HepG2 (cell line): ENCODE measurements around the gene VPS54. TPM values are rescaled to one million over a fixed set of nuclear protein-coding genes. Genes with fewer than 3 reads are reported as not detected.

Source experiments
- ATF4 ChIP-seq, 2 experiments: fragments of 450-650 bp in 1 of 2; sonication (generic) in 1 of 2; formaldehyde crosslinking; IDR thresholded peaks; 2 replicates each; pipeline versions ENCODE4 v1.5.0 to v1.8.0; 2020 to 2022; ENCODE audit warnings: mild to moderate bottlenecking in 1 of 2, missing genetic modification reagents in 1 of 2
- CBFB ChIP-seq: sonication (generic); formaldehyde crosslinking; IDR thresholded peaks from 2 replicates; pipeline ENCODE4 v1.4.0; 2020; ENCODE audit warnings: missing genetic modification reagents
- CENPBD1 ChIP-seq: sonication (generic); formaldehyde crosslinking; IDR thresholded peaks from 2 replicates; pipeline ENCODE4 v1.8.0; 2022; ENCODE audit warnings: missing genetic modification reagents, low read depth, mild to moderate bottlenecking, borderline replicate concordance
- CHCHD3 ChIP-seq: sonication (generic); formaldehyde crosslinking; IDR thresholded peaks from 2 replicates; pipeline ENCODE4 v1.8.0; 2022; ENCODE audit warnings: mild to moderate bottlenecking, missing genetic modification reagents, moderate library complexity
- CTCF ChIP-seq: sonication (generic); formaldehyde crosslinking; IDR thresholded peaks from 2 replicates; pipeline ENCODE4 v1.5.0; 2020; ENCODE audit warnings: mild to moderate bottlenecking, missing genetic modification reagents, moderate library complexity
- MAF1 ChIP-seq: sonication (generic); formaldehyde crosslinking; IDR thresholded peaks from 2 replicates; pipeline ENCODE4 v1.5.0; 2020; ENCODE audit warnings: missing genetic modification reagents, borderline replicate concordance
- NAIF1 ChIP-seq: sonication (generic); formaldehyde crosslinking; IDR thresholded peaks from 2 replicates; pipeline ENCODE4 v1.5.0; 2020; ENCODE audit warnings: mild to moderate bottlenecking, missing genetic modification reagents, borderline replicate concordance
- NR3C1 ChIP-seq: sonication (generic); formaldehyde crosslinking; IDR thresholded peaks from 2 replicates; pipeline ENCODE4 v1.4.0; 2020; ENCODE audit warnings: missing genetic modification reagents
- POLR2A ChIP-seq, 2 experiments: IDR thresholded peaks; 2 replicates each; pipeline ENCODE4 v1.6.1; 2011; ENCODE audit warnings: low read depth in 2 of 2, low read length in 2 of 2, mild to moderate bottlenecking in 1 of 2, moderate library complexity in 1 of 2; ENCODE audit not compliant: insufficient read depth in 1 of 2
- RERE ChIP-seq: IDR thresholded peaks from 2 replicates; pipeline ENCODE4 v1.6.1; 2016; ENCODE audit warnings: low read depth, missing genetic modification reagents, missing compliant biosample characterization
- ZBTB37 ChIP-seq: sonication (generic); formaldehyde crosslinking; IDR thresholded peaks from 2 replicates; pipeline ENCODE4 v1.4.0; 2020; ENCODE audit warnings: mild to moderate bottlenecking, missing genetic modification reagents
- ZNF580 ChIP-seq: IDR thresholded peaks from 2 replicates; pipeline ENCODE4 v1.6.1; 2016; ENCODE audit warnings: low read depth, borderline replicate concordance
- ZNF704 ChIP-seq: sonication (generic); formaldehyde crosslinking; IDR thresholded peaks from 2 replicates; pipeline ENCODE4 v1.8.1; 2023; ENCODE audit warnings: mild to moderate bottlenecking, inconsistent platforms, moderate library complexity, missing genetic modification reagents, borderline replicate concordance
- ZSCAN5A ChIP-seq: sonication (generic); formaldehyde crosslinking; IDR thresholded peaks from 2 replicates; pipeline ENCODE4 v1.8.0; 2022; ENCODE audit warnings: mild to moderate bottlenecking, missing genetic modification reagents, borderline replicate concordance
- polyA plus RNA-seq, 8 experiments: library from polyadenylated mRNA; depleted of rRNA in 3 of 8; stranded (reverse) in 7 of 8; unstranded in 1 of 8; fragments of >200 nt; fragmentation: Illumina TruSeq in 4 of 8; extraction: Trizol in 4 of 8; gene quantifications; 2 replicates each; pipeline versions ENCODE4 v1.2.1 to v1.2.3, GENCODE V29; 2011 to 2016; ENCODE audit warnings: low read depth in 4 of 8, missing spikeins in 1 of 8, mixed read lengths in 1 of 8; ENCODE audit not compliant: insufficient read depth in 1 of 8
- total RNA-seq, 5 experiments: library from RNA; depleted of rRNA; stranded (reverse); fragments of >200 nt; fragmentation: Illumina TruSeq; extraction: Trizol; gene quantifications; 2 replicates each; pipeline ENCODE4 v1.2.3, GENCODE V29; 2016; ENCODE audit warnings: low read depth in 1 of 5

Gene VPS54
- total and polyA plus RNA-seq, 2 of the 13 experiments (the other 11 are each of a cell fraction or from before 2014, with no cell fraction given): 64.7 to 77.5 TPM

GRCh38 chr2:63984606-63985359, 34.4 kb downstream of the VPS54 start (continued):
- TF ChIP-seq RERE (no peak), ZSCAN5A (CRISPR knock-in tag) (peak; percentile 52; the same call in 1 of the 2 replicates), NR3C1 (CRISPR knock-in tag) (no peak), MAF1 (CRISPR knock-in tag) (no peak), CTCF (no peak), ZNF580 (0 out of 2 replicates have a peak, but pooled peaks have one; percentile 42), ZBTB37 (CRISPR knock-in tag) (peak; percentile 83), CHCHD3 (CRISPR knock-in tag) (no peak), ZNF704 (CRISPR knock-in tag) (no peak), NAIF1 (no peak; the same call in 1 of the 2 replicates), POLR2A (IDR thresholded peaks at IDR 0.05; ENCODE audit: insufficient read depth in 1 of 2, low read depth in 2 of 2, low read length in 2 of 2) (peak in 1 of 2 experiments; percentile 33; a peak in 1 of 4 replicates), CBFB (CRISPR knock-in tag) (peak; percentile 65; the same call in 1 of the 2 replicates), CENPBD1 (CRISPR knock-in tag) (no peak), ATF4 (CRISPR knock-in tag; IDR thresholded peaks at IDR 0.05) (peak in 1 of 2 experiments; percentile 93; a peak in 2 of 4 replicates)
